GM13977 (cell line): ENCODE results near the gene PRDM1.

Experiments
- DNase-seq: peaks from one replicate; pipeline ENCODE4 v3.0.0; 2012; ENCODE audit warnings: low spot score
- in situ Hi-C: fragments of 300-500 bp; cut with MboI; formaldehyde crosslinking; loops from one replicate; pipeline ENCODE4 v1.12.0; 2022; ENCODE audit warnings: low sequenced_read_pairs, low pct_unique_long_range_greater_than_20kb, mixed read lengths, inconsistent platforms; ENCODE audit not compliant: unreplicated experiment
- TF ChIP-seq, protein P1 (sequence below): IDR thresholded peaks from 2 replicates; pipeline ENCODE4 v1.5.1; 2012; ENCODE audit warnings: mild to moderate bottlenecking, control low read depth; ENCODE audit not compliant: insufficient read depth; ENCODE audit errors: extremely low read depth, missing control alignments

The PRDM1 gene

DNA sequence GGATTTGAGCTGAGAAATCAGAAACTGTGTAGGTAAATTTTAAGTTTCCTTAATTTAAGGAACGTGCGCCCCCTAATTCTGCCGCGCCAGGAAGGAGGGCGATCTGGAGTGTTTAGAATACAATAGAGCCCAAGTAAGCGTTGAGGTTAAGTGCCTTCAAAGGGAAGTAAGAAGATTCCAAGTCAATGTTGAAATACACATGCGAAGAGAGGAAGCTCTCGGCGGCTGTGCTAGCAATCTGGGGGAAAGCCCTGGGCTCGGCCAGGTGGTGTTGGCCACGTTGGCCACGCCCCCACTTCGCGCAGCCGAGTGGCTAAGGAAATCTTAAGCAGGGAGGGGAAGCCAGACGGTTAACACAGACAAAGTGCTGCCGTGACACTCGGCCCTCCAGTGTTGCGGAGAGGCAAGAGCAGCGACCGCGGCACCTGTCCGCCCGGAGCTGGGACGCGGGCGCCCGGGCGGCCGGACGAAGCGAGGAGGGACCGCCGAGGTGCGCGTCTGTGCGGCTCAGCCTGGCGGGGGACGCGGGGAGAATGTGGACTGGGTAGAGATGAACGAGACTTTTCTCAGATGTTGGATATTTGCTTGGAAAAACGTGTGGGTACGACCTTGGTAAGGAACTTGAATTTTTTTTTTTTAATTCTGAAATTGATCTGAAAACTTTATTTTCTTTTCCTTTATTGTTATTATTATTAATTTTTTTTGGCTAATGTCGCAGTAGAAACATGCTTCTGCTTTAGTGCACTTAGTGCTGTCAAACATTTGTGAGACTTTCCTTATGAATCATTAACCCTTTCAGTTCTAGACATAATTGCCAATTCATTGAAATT, at the start of gene PRDM1:
Gene PRDM1 (plus strand): TSS at position 353 of the 830 bp plus-strand sequence. CDS start 218 bp downstream, at position 571.
- in situ Hi-C loops, result loop anchor here (25.0 kb wide), 2 partner anchors 349 to 599 kb away; no protein-coding TSS in a partner anchor

DNA sequence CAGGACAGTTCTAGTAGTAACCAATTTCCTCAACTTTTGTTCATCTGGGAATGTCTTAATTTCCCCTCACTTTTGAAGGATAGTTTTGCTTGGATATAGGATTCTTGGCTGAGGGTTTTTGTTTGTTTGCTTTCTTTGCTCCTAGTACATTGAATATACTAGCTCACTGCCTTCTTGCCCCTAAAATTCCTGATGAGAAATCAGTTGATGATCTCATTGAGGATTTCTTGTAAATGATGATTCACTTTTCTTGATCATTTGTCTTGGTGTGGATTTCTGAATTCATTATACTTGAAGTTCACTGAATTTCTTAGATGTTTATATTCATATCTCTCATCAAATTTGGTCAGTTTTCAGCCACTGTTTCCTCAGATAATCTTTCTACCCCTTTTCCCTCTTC, 49.1 kb upstream of the PRDM1 start:
- in situ Hi-C loops, result no loop called here
- TF ChIP-seq, protein P1, sequence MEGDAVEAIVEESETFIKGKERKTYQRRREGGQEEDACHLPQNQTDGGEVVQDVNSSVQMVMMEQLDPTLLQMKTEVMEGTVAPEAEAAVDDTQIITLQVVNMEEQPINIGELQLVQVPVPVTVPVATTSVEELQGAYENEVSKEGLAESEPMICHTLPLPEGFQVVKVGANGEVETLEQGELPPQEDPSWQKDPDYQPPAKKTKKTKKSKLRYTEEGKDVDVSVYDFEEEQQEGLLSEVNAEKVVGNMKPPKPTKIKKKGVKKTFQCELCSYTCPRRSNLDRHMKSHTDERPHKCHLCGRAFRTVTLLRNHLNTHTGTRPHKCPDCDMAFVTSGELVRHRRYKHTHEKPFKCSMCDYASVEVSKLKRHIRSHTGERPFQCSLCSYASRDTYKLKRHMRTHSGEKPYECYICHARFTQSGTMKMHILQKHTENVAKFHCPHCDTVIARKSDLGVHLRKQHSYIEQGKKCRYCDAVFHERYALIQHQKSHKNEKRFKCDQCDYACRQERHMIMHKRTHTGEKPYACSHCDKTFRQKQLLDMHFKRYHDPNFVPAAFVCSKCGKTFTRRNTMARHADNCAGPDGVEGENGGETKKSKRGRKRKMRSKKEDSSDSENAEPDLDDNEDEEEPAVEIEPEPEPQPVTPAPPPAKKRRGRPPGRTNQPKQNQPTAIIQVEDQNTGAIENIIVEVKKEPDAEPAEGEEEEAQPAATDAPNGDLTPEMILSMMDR, result no peak
- no peak for DNase-seq

More for the DNA sequence above, at the start of gene PRDM1:
- TF ChIP-seq, protein P1, result peak; percentile 23
- peak; percentile 80 for DNase-seq

GRCh38 chr6:106039897-106040592, 46.1 kb upstream of the PRDM1 start:
- TF ChIP-seq, protein P1, result no peak
- in situ Hi-C loops, result no loop called here
- DNase-seq, result no peak

DNA sequence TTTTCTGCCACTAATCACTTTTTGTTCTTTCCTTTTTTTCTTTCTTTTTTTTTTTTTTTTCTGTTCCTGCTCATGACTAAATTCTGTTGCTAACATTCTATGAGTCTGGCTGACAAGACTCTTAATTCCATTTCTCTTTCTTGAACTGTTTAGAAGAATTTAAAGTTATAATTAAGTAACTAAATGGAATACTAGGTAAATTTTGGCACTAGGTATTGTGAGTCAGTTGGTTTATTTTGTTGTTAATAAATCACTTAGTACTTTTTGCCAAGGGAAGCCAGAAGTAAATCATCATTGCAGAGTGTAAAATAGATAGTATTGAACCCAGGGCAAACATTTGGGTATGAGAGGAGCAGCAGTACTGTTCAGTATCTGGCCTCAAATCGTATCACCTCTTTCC, 42.0 kb upstream of the PRDM1 start:
- TF ChIP-seq, protein P1, result no peak
- DNase-seq, result no peak
- in situ Hi-C loops, result no loop called here

- in situ Hi-C loops, result no loop called here
- DNase-seq, result no peak
- TF ChIP-seq, protein P1, result no peak
Measured at GRCh38 chr6:106045077-106045476, 41.1 kb upstream of the PRDM1 start.

DNA sequence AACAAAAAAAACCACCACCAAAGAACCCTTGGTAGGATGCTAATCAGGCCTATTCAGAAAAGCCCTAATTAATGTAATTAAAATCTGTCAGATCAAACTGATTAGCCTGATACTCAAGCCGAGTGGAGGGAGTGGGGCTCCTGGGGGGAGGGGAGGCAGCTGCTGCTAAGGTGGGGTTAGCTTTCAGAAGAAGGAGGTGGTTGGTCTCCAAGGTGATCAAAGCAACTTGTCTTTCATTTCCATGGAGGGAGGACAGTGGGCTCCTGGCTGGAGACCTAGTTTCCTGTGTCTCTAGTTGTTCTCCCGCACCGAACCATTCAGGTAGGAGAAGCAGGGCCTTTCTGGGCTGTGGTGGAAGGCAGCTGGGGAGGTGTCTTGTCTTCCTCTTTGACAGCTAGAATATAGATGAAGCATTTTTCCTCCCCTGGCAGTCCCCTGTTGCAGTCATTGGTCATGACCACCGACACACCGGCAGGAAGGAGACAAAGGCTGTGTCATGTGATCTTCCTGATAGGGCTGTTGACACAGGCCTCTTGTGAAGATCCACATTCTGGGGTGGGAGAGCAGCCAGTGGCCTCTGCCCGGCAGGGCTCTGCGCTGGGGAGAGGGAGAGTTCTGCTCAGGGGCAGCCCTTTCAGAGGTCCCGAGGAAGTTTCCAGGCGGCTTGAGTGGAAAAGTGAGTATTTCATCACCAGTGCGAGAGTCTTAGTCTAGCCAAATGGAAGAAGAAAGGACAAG, 39.9 kb upstream of the PRDM1 start:
- in situ Hi-C loops, result no loop called here
- no peak for DNase-seq
- TF ChIP-seq, protein P1, result no peak
